SK-N-SH (cell line): Measurements from ENCODE around the gene ULK1. TPM values are rescaled to one million over a fixed set of nuclear protein-coding genes. Genes with fewer than 3 reads are reported as not detected.
"Not testable (repeated sequence)": the region's sequence is repeated elsewhere in the genome, so short reads cannot be mapped to it uniquely, and the experiment has no call there.

ENCODE experiments used
- CTCF ChIA-PET: fragments of 300-600, 350-600 bp; formaldehyde crosslinking; extraction: SDS; loops from one replicate; lab custom pipeline; 2021; lab: Yijun Ruan, JAX
- POLR2A ChIA-PET: fragments of 350-600 bp; sonication (Branson Sonifier 250); formaldehyde crosslinking; extraction: SDS; loops from one replicate; lab custom pipeline; 2020; ENCODE audit warnings: antibody characterized with exemption, inconsistent platforms; lab: Yijun Ruan, JAX
- DNase-seq: peaks from one replicate; pipeline ENCODE4 v3.0.0; 2012
- H2AFZ ChIP-seq: fragments of 200-600 bp; sonication (generic); 2 replicates; pipeline ENCODE4 v1.8.1; 2016; ENCODE audit warnings: antibody characterized with exemption, mild to moderate bottlenecking, low read depth
- H3F3A ChIP-seq: fragments of 200-600 bp; sonication (generic); replicated peaks from 2 replicates; pipeline ENCODE3; 2016; ENCODE audit warnings: antibody characterized with exemption, mild to moderate bottlenecking; ENCODE audit not compliant: insufficient read depth
- H3K27ac ChIP-seq, 2 experiments: fragments of 200-500 bp in 1 of 2; fragments of 200-600 bp in 1 of 2; sonication (Bioruptor generic) in 1 of 2; sonication (generic), shearing (Covaris generic) in 1 of 2; 2 replicates each; pipeline versions ENCODE4 v1.5.1 to v1.6.1; 2014 to 2016; ENCODE audit warnings: low read depth in 2 of 2, inconsistent platforms in 1 of 2, low read length in 1 of 2, mild to moderate bottlenecking in 1 of 2, mixed read lengths in 1 of 2
- H3K27me3 ChIP-seq: fragments of 200-600 bp; sonication (generic), shearing (Covaris generic); 2 replicates; pipeline ENCODE4 v1.6.1; 2016; ENCODE audit warnings: mixed run types; ENCODE audit not compliant: insufficient read depth
- H3K36me3 ChIP-seq, 2 experiments: fragments of 200-500 bp in 1 of 2; fragments of 200-600 bp in 1 of 2; sonication (Bioruptor generic) in 1 of 2; sonication (generic) in 1 of 2; replicated peaks in 1 of 2; 2 replicates each; pipeline versions ENCODE3 to v1.5.1; 2014 to 2016; ENCODE audit warnings: low read length in 1 of 2, mild to moderate bottlenecking in 1 of 2; ENCODE audit not compliant: insufficient read depth in 2 of 2, control insufficient read depth in 1 of 2
- H3K4me1 ChIP-seq, 2 experiments: fragments of 200-500 bp in 1 of 2; fragments of 200-600 bp in 1 of 2; sonication (Bioruptor generic) in 1 of 2; sonication (generic), shearing (Covaris generic) in 1 of 2; 2 replicates each; pipeline versions ENCODE4 v1.5.1 to v1.6.1; 2014 to 2016; ENCODE audit warnings: low read depth in 1 of 2, low read length in 1 of 2, mixed run types in 1 of 2; ENCODE audit not compliant: insufficient read depth in 2 of 2, control insufficient read depth in 1 of 2
- H3K4me2 ChIP-seq: fragments of 200-600 bp; sonication (generic), shearing (Covaris generic); 2 replicates; pipeline ENCODE4 v1.6.1; 2017; ENCODE audit warnings: mixed run types
- H3K4me3 ChIP-seq, 2 experiments: fragments of 200-500 bp in 1 of 2; fragments of 200-600 bp in 1 of 2; sonication (Bioruptor generic) in 1 of 2; sonication (generic), shearing (Covaris generic) in 1 of 2; 2 replicates each; pipeline versions ENCODE4 v1.5.1 to v1.8.1; 2014 to 2016; ENCODE audit warnings: low read depth in 2 of 2, inconsistent platforms in 1 of 2, low read length in 1 of 2, mild to moderate bottlenecking in 1 of 2, mixed read lengths in 1 of 2, moderate library complexity in 1 of 2
- H3K79me2 ChIP-seq: fragments of 200-600 bp; sonication (generic); 2 replicates; pipeline ENCODE4 v1.8.1; 2017; ENCODE audit warnings: mild to moderate bottlenecking; ENCODE audit not compliant: insufficient read depth
- H3K9ac ChIP-seq: fragments of 200-600 bp; sonication (generic); 2 replicates; pipeline ENCODE4 v1.6.1; 2017; ENCODE audit warnings: mixed run types
- H3K9me2 ChIP-seq: fragments of 200-600 bp; sonication (generic); 2 replicates; pipeline ENCODE4 v1.6.1; 2017; ENCODE audit warnings: mixed run types
- H3K9me3 ChIP-seq: fragments of 200-600 bp; sonication (generic); 2 replicates; pipeline ENCODE4 v1.6.1; 2017; ENCODE audit warnings: mixed run types, mild to moderate bottlenecking, moderate library complexity
- H4K20me1 ChIP-seq: fragments of 200-600 bp; sonication (generic); 2 replicates; pipeline ENCODE4 v1.6.1; 2017; ENCODE audit warnings: mild to moderate bottlenecking, mixed run types; ENCODE audit not compliant: insufficient read depth
- EZH2phosphoT487 ChIP-seq: fragments of 200-600 bp; sonication (generic); IDR thresholded peaks from 2 replicates; pipeline ENCODE4 v1.6.1; 2017; ENCODE audit warnings: low read depth, mixed run types, mild to moderate bottlenecking, antibody characterized with exemption, moderate library complexity, borderline replicate concordance
- GABPA ChIP-seq: IDR thresholded peaks from 2 replicates; pipeline ENCODE4 v1.4.0; 2012; ENCODE audit warnings: low read depth, mild to moderate bottlenecking
- GATA2 ChIP-seq: sonication (generic); formaldehyde crosslinking; IDR thresholded peaks from 2 replicates; pipeline ENCODE4 v1.5.0; 2020; ENCODE audit warnings: mild to moderate bottlenecking, missing genetic modification reagents
- JUND ChIP-seq: IDR thresholded peaks from 2 replicates; pipeline ENCODE4 v1.4.0; 2012
- MEF2A ChIP-seq: IDR thresholded peaks from 2 replicates; pipeline ENCODE4 v1.4.0; 2012; ENCODE audit warnings: low read depth, borderline replicate concordance
- MXI1 ChIP-seq: IDR thresholded peaks from 2 replicates; pipeline ENCODE4 v1.6.1; 2012; ENCODE audit warnings: mild to moderate bottlenecking, low read depth, low read length, improper control_type of control experiment
- RAD21 ChIP-seq: IDR thresholded peaks from 2 replicates; pipeline ENCODE4 v1.6.1; 2012; ENCODE audit warnings: mild to moderate bottlenecking, low read length
- RCOR1 ChIP-seq: fragments of 150-350 bp; IDR thresholded peaks from 2 replicates; pipeline ENCODE4 v1.6.1; 2017; ENCODE audit warnings: antibody characterized with exemption, low read length
- YY1 ChIP-seq: IDR thresholded peaks from 2 replicates; pipeline ENCODE4 v1.4.0; 2012; ENCODE audit warnings: low read depth, mild to moderate bottlenecking
- whole genome bisulfite sequencing: methylation state at CpG from one replicate; pipeline ENCODE4 v1.1.6; 2017; ENCODE audit warnings: low lambda C conversion rate; 5-methylcytosine and 5-hydroxymethylcytosine counted together
- polyA plus RNA-seq, 3 experiments: library from polyadenylated mRNA; depleted of rRNA; stranded (reverse); fragments of >200 nt; gene quantifications; 2 replicates each; pipeline ENCODE4 v1.2.3, GENCODE V29; 2012
- TF ChIP-seq, protein P1 (sequence below): IDR thresholded peaks from 2 replicates; pipeline ENCODE4; 2012
- TF ChIP-seq, protein P2 (sequence below): IDR thresholded peaks from 2 replicates; pipeline ENCODE4 v1.4.0; 2012; ENCODE audit warnings: low read depth, borderline replicate concordance
- TF ChIP-seq, protein P3 (sequence below): fragments of 150-350 bp; IDR thresholded peaks from 2 replicates; pipeline ENCODE4 v1.6.1; 2017; ENCODE audit warnings: antibody characterized with exemption, low read length, low read depth, borderline replicate concordance
- TF ChIP-seq, protein P4 (sequence below): IDR thresholded peaks from 2 replicates; pipeline ENCODE4 v1.6.1; 2012; ENCODE audit warnings: mild to moderate bottlenecking, low read depth, low read length, moderate library complexity

ULK1 gene
- polyA plus RNA-seq, 1 of the 3 experiments (the other 2 are of a cell fraction): 10.7 TPM

DNA sequence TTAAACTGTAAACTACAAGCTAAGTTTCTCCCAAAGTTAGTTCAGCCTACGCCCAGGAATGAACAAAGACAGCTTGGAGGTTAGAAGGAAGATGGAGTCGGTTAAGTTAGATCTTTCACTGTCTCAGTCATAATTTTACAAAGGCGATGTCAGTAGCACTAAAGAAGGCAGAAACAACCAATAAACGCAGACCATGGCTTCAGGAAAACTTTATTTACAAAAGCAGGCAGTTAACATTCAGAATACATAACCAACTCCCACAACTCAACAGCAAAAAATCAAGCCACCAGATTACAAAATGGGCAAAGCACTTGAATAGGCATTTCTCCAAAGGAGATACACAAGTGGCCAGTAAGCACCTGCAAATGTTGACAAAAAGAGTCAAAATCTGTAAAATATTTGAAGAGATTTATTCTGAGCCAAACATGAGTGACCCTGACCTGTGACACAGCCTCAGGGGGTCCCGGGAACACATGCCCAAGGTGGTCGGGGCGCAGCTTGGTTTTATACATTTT lies 8.8 kb upstream of the ULK1 start:
- H3K9me2 ChIP-seq: no peaks in the 10 kb centered on the region
- H2AFZ ChIP-seq: no peak overlapping the region
- H3K9ac ChIP-seq: no peak overlapping the region
- no peak overlapping the region for H3K4me3 ChIP-seq
- no peaks in the 10 kb centered on the region for H3K27me3 ChIP-seq
- no peaks in the 10 kb centered on the region for H3K36me3 ChIP-seq
- ChIA-PET POLR2A (no interaction called here), CTCF (no interaction called here)
- no peak overlapping the region for H3K4me2 ChIP-seq
- no peak overlapping the region for H3K27ac ChIP-seq
- no peaks in the 10 kb centered on the region for H3F3A ChIP-seq
- no peaks in the 10 kb centered on the region for H4K20me1 ChIP-seq
- no peak for DNase-seq
- no peaks in the 10 kb centered on the region for H3K79me2 ChIP-seq
- H3K4me1 ChIP-seq: no peaks in the 10 kb centered on the region
- no peaks in the 10 kb centered on the region for H3K9me3 ChIP-seq
- TF ChIP-seq EZH2phosphoT487: no peak
- no peak for TF ChIP-seq GABPA
- TF ChIP-seq YY1: no peak
- TF ChIP-seq RCOR1: no peak
- no peak for TF ChIP-seq MXI1
- TF ChIP-seq GATA2 (CRISPR knock-in tag): no peak
- TF ChIP-seq, protein P1, sequence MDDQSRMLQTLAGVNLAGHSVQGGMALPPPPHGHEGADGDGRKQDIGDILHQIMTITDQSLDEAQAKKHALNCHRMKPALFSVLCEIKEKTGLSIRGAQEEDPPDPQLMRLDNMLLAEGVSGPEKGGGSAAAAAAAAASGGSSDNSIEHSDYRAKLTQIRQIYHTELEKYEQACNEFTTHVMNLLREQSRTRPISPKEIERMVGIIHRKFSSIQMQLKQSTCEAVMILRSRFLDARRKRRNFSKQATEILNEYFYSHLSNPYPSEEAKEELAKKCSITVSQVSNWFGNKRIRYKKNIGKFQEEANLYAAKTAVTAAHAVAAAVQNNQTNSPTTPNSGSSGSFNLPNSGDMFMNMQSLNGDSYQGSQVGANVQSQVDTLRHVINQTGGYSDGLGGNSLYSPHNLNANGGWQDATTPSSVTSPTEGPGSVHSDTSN: no peak
- TF ChIP-seq JUND: no peak
- 74% methylated on average over 7 of the region's 7 CpGs for WGBS

DNA sequence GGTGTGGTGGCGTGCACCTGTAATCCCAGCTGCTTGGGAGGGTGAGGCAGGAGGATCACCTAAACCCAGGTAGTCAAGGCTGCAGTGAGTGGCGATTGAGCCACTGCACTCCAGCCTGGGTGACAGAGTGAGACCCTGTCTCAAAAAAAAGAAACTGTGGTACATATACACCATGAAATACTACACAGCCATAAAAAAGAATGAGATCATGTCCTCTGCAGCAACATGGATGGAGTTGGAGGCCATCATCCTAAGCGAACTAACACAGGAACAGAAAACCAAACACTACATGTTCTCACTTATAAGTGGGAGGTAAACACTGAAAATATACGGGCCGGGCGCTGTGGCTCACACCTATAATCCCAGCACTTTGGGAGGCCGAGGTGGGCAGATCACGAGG lies 2.7 kb upstream of the ULK1 start:
- CTCF ChIA-PET, POLR2A ChIA-PET: not testable (repeated sequence)
- WGBS: 82% methylated on average over 8 of the region's 8 CpGs

DNA sequence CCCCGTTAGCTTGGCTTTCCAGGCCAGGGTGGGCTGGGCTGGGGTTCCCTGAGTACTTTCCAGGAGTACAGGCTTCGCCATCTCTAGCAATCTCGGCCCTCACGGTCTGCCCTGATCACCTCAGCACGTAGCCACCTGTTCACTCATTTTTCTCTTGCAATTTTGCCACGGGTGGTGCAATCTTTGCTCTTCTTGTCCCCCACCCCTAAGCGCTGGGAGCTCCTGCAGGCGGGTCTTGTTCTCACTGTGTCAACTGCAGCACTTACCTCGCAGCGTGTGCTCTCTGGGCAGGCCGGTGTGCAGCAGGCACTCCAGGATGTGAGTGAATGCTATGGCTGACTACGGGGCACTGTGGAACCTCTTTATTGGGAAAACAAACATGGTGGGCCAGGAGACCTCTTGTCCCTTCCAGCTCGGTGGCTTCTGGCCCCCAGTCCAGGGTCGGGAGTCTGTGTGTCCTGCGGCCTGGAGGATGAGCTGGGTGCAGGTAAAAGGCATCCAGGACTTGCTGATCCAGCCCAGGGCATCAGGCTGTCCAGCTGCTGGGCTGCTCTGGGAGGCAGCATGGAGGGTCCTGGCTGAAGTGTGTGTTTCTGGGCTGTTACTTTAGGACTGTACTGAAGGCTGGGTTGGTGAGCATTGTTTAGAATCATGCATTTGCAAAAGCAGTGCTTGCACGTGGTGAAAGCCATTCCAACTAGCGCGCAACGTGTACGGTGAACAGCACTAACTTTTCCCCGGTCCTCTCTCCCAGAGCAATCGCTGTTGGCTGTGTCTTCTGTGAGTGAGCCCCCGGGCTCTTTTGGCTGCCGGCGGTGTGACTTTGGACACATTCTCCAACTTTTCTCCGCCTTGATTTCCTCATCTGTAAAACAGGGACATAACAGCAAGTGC lies 1.5 kb upstream of the ULK1 start:
- POLR2A ChIA-PET: no interaction called here
- no peak for TF ChIP-seq RAD21
- TF ChIP-seq, protein P2, sequence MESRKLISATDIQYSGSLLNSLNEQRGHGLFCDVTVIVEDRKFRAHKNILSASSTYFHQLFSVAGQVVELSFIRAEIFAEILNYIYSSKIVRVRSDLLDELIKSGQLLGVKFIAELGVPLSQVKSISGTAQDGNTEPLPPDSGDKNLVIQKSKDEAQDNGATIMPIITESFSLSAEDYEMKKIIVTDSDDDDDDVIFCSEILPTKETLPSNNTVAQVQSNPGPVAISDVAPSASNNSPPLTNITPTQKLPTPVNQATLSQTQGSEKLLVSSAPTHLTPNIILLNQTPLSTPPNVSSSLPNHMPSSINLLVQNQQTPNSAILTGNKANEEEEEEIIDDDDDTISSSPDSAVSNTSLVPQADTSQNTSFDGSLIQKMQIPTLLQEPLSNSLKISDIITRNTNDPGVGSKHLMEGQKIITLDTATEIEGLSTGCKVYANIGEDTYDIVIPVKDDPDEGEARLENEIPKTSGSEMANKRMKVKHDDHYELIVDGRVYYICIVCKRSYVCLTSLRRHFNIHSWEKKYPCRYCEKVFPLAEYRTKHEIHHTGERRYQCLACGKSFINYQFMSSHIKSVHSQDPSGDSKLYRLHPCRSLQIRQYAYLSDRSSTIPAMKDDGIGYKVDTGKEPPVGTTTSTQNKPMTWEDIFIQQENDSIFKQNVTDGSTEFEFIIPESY: no peak
- TF ChIP-seq, protein P3, sequence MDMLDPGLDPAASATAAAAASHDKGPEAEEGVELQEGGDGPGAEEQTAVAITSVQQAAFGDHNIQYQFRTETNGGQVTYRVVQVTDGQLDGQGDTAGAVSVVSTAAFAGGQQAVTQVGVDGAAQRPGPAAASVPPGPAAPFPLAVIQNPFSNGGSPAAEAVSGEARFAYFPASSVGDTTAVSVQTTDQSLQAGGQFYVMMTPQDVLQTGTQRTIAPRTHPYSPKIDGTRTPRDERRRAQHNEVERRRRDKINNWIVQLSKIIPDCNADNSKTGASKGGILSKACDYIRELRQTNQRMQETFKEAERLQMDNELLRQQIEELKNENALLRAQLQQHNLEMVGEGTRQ: no peak
- no peak for TF ChIP-seq MEF2A
- TF ChIP-seq, protein P4, sequence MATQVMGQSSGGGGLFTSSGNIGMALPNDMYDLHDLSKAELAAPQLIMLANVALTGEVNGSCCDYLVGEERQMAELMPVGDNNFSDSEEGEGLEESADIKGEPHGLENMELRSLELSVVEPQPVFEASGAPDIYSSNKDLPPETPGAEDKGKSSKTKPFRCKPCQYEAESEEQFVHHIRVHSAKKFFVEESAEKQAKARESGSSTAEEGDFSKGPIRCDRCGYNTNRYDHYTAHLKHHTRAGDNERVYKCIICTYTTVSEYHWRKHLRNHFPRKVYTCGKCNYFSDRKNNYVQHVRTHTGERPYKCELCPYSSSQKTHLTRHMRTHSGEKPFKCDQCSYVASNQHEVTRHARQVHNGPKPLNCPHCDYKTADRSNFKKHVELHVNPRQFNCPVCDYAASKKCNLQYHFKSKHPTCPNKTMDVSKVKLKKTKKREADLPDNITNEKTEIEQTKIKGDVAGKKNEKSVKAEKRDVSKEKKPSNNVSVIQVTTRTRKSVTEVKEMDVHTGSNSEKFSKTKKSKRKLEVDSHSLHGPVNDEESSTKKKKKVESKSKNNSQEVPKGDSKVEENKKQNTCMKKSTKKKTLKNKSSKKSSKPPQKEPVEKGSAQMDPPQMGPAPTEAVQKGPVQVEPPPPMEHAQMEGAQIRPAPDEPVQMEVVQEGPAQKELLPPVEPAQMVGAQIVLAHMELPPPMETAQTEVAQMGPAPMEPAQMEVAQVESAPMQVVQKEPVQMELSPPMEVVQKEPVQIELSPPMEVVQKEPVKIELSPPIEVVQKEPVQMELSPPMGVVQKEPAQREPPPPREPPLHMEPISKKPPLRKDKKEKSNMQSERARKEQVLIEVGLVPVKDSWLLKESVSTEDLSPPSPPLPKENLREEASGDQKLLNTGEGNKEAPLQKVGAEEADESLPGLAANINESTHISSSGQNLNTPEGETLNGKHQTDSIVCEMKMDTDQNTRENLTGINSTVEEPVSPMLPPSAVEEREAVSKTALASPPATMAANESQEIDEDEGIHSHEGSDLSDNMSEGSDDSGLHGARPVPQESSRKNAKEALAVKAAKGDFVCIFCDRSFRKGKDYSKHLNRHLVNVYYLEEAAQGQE: no peak

More for the DNA sequence above, 2.7 kb upstream of the ULK1 start:
- H3K27ac ChIP-seq, H3K9ac ChIP-seq, H2AFZ ChIP-seq, H3K9me3 ChIP-seq, DNase-seq, H3K9me2 ChIP-seq, H3K4me2 ChIP-seq, H3F3A ChIP-seq, H3K36me3 ChIP-seq, H3K4me3 ChIP-seq, H3K27me3 ChIP-seq, H3K79me2 ChIP-seq, H4K20me1 ChIP-seq: not testable (repeated sequence)
- H3K4me1 ChIP-seq: peaks cover 7 to 14% of the 10 kb centered on the region in 2 experiments; a peak in 1 of 4 replicates

More for the DNA sequence above, 1.5 kb upstream of the ULK1 start:
- H4K20me1 ChIP-seq: peaks cover 8% of the 10 kb centered on the region
- H3K4me1 ChIP-seq: peaks cover 7 to 18% of the 10 kb centered on the region in 2 experiments; a peak in 1 of 4 replicates
- CTCF ChIA-PET: no interaction called here
- no peaks in the 10 kb centered on the region for H3K27me3 ChIP-seq
- H2AFZ ChIP-seq: no peak overlapping the region
- H3K36me3 ChIP-seq: peaks cover 0 to 8% of the 10 kb centered on the region in 2 experiments
- peaks cover 18% of the 10 kb centered on the region for H3K79me2 ChIP-seq
- no peak overlapping the region for H3K27ac ChIP-seq
- H3F3A ChIP-seq: peaks cover 2% of the 10 kb centered on the region
- DNase-seq: no peak
- H3K9me2 ChIP-seq: no peaks in the 10 kb centered on the region
- H3K9ac ChIP-seq: no peak overlapping the region
- H3K4me2 ChIP-seq: no peak overlapping the region
- WGBS: 82% methylated on average over 25 of the region's 26 CpGs
- no peaks in the 10 kb centered on the region for H3K9me3 ChIP-seq
- H3K4me3 ChIP-seq: no peak overlapping the region
